GM19238 (cell line): ENCODE data around the gene BRD4.

Experiments
- DNase-seq: peaks from one replicate; pipeline ENCODE4 v3.0.0; 2011; ENCODE audit warnings: low spot score; ENCODE audit not compliant: insufficient read length

The BRD4 gene

DNA sequence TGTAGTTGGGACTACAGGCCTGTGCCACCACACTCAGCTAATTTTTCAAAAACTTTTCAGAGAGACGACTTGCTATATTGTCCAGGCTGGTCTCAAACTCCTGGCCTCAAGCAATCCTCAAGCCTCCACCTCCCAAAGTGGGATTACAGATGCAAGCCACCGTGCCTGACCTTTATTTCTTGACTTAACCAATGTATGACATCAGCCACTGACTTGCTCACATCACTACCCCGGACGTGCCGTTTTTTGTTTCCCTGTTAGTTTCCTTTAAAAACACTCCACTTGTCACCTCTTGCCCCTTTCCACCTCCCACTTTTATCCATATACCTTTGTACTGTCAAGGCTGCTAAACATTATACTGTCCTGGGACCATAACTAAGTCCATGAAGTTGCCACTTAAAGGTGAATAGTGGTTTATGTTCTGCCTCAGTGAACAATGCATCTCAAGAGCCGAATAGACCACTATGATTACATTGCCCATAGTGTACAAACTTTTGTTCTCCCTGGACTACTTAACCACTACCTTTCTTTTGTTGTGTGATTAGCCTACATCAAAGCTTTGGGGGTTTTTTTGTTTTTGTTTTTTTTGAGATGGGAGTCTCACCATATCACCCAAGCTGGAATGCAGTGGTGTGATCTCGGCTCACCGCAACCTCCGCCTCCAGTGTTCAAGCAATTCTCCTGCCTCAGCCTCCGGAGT lies 97.8 kb downstream of the BRD4 start:
- no peak for DNase-seq

DNA sequence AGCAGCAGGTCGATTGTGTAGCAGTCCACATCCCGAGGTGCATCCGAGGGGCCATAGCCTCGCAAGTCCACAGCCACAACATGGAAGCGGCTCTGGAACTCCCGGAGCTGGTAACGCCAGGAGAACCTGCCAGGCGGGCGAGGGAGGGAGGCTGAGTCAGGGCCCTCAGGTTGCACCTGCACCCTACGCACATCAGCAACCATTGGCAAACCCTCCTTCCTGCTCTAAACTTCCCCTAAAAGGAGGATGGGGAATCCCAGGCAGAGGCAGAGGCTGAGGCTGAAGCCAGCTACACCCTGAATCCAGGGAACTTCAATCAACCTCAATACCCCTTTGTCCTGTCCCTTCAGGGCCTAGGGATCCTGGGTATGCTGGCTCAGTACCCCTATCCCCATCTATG lies 101.1 kb downstream of the BRD4 start:
- no peak for DNase-seq

DNA sequence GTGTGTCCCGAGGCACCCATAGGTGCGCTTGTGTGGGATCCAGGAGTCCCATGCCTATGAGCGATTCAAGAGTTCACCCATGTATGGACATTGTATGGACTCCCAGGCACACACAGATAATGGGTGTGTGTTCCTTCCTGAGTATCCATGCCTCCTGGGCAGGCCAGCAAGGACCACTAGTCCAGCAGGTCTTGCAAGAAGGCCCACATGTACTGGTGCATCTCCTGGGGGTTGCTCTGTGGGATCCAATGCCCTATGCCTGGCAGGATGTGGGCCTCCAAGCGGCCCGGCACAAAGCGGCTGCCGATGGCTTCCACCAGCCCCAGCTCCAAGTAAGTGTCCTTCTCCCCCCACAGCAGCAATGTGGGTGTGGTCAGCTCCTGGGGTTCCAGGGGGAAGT lies 105.1 kb downstream of the BRD4 start:
- no peak for DNase-seq

DNA sequence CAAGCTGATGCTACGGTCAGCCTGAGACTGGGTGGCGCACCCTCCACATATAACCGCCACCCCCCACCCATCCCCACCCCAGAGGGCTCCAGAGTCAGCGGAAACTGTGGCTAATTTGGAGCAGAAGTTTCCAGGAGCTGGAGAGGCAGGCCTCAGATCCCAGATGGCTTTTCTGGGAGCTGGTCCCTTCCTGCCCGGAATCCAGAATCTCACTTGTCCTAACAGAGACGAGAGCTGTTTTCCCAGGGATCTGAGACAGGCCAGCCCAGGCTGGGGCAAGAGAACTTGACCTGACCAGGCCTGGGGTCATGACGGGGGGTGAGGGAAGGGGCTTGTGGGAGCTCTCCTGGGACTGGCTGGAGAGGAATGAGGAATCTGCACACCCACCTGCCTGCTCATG lies 106.6 kb downstream of the BRD4 start:
- no peak for DNase-seq

DNA sequence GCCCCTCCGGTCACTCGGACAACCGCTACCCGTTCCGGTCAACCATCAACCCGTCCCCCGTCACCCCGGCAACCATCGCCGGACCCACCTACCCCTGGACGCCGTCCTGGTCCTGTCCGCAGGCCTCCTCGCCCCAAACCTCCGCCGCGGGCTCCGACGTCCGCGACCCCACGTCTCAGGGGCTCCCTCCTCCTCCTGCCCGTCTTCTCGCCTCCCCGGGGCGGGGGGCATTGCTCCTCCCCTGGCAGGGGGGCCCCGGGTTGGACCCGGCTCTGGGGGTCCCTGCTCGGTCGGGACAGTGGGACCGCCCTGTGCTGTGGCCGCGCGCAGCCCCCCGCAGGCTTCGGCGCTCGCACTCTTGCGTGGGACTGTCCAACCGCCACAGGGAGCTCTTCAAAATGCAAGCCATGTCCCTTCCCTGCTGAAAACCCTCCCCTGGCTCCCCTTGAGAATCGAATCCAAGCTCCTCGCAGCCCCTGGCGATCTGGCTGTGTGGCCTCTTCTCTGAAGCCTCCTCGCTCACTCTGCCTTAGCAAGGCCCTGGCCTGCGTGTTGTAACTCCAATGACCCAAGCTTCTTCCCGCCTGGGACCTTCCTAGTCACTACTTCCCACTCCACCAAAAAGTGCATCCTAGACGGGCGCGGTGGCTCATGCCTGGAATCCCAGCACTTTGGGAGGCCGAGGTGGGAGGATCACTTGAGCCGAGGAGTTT lies 108.5 kb downstream of the BRD4 start:
- no peak for DNase-seq

DNA sequence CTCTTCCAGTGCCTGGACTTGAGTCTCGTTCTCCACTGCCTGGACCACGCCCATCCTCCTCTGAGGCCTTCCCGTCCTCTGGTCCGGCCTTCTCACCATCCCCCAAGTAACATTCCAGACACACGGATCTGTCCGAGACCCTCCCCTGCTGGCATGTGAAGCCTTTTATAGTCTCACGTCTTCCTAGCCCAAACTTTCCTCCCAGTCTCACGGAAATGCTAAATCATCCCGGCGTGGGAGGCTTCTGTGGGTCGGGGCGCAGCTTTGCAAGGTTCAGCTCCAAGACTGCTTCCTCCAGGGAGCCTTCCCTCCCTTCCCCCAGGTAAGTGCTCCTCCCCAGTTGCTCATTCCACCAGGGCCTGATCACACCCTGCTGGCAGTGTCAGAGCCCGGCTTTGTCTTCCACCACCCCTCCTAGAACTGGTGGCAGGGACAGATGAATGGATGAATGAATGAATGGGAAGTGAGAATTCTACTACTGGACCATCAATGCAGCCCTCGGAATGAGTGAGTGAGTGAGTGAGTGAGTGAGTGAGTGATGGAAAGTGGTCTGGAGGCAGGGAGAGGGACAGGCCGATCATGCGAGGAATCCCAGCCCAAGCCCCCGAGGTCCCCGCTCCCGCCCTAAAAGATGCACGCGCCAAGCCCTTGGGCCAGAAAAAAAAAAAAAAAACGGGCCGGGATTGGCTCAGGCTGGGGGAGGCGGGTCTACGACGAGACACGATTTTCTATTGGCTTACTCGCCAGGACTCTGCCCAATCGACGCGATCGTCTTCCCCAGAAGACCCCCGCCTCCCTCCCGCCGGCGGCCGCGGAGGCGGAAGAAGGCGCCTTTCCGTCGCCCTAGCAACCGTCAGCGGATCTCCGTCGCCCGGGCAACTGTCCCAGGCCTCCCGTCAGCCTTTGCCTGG lies 109.3 kb downstream of the BRD4 start:
- DNase-seq = peak; percentile 98

DNA sequence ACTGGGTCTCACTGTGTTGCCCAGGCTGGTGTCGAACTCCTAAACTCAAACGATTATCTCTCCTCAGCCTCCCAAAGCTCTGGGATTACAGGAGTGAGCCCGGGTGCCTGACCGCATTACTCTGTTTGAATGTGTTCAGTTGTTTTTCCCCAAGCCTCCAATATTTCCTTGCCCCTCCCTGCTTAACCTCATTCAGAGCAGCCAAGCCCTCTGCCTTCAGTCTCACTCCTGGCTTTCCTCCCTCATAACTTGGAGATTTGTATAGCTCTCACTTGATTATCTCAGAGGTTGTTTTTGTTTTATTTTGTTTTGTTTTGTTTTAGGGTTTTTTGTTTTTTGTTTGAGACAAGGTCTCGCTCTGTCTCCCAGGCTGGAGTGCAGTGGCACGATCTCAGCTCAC lies 111.5 kb downstream of the BRD4 start:
- no peak for DNase-seq

DNA sequence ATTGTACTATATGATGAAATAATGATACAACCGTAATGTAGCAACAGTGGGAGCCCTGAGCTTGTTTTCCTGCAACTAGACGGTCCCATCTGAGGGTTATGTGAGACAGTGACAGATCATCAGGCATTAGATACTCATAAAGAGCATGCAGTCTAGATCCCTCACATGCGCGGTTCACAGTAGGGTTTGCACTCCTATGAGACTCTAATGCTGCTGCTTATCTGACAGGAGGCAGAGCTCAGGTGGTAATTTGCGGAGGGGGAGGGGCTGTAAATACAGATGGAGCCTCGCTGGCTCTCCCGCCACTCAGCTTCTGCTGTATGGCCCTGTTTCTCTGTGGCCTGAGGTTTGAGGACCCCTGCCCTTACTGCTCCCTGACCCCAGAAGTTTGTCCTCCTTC lies 113.8 kb downstream of the BRD4 start:
- DNase-seq = no peak

DNA sequence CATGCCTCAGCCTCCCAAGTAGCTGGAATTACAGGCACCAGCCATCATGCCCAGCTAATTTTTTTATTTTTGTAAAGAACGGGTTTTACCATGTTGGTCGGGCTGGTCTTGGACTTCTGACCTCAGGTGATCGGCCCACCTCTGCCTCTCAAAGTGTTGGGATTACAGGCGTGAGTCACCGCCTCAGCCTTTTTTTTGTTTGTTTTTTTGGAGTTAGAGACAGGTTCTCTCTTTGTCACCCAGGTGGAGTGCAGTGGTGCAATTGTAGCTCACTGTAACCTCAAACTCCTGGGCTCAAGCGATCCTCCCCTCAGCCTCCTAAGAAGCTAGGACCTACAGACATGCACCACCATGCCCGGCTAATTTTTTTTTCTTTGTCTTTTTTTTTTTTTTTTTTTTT lies 116.0 kb downstream of the BRD4 start:
- DNase-seq = no peak

DNA sequence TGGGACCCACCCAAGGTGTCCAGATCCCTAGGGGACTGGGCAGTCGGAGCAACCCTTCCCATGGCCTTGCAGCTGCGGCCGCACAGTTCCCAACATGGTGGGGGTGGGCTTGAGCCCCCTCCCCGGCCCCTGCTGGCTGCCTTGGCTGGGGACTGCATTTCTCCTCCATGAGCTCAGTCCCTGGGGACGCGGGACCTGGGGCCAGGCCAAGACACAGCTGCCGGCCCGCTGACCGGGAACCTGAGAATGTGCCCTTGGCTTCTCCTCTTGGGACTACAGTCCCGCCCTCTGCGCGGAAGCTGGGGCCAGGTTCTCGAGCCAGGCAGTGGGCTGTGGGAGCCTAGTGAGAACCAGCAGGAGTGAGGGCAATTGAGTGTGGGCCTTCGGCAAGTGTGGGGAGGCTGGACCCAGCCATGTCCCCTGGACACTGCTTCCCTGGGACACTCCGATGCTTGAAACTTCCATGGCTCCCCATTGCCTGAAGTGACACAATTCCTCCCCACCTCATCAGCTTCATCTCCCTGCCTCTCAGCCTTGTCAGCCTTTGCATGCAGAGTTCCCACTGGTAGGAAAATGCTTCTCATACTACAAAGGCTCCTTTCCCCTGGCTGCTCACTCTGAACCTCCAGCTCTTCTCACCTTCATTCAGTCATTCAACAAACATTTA lies 118.5 kb downstream of the BRD4 start:
- DNase-seq = no peak

DNA sequence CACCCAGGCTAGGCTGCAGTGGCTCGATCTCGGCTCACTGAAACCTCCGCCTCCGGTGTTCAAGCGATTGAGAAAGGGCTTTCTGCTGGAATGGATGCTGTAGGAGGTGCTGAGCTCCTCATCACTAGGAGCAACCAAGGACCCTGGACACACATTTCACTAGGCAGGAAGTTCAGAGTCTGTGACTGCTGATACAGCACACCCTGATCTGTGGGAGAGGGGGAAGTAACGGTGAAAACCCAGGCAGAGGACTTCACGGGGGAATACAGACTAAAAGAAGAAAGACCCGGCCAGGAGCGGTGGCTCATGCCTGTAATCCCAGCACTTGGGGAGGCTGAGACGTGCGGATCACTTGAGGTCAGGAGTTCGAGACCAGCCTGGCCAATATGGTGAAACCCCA lies 119.6 kb downstream of the BRD4 start:
- no peak for DNase-seq

DNA sequence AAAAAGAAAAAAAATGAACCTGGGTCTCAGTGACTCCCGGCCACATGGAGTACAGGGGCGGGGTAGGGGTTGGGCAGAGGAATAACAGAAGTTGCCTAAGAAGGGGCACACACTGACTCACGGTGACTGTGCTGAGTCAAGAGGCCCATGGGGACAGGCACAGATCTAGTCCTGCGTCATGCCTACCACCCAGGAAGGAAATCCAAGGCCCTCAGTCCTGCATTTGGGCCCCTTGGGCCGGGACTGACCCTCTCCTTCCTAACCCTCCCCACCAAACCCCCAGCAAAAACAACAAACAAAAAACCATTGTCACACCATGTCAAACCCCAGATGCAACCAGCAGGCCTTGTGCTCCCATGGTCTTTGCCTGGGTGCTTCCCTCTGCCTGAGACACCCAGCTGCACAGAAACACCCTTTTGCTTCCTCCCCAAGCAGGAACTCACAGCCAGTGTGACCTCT lies 122.0 kb downstream of the BRD4 start:
- no peak for DNase-seq

DNA sequence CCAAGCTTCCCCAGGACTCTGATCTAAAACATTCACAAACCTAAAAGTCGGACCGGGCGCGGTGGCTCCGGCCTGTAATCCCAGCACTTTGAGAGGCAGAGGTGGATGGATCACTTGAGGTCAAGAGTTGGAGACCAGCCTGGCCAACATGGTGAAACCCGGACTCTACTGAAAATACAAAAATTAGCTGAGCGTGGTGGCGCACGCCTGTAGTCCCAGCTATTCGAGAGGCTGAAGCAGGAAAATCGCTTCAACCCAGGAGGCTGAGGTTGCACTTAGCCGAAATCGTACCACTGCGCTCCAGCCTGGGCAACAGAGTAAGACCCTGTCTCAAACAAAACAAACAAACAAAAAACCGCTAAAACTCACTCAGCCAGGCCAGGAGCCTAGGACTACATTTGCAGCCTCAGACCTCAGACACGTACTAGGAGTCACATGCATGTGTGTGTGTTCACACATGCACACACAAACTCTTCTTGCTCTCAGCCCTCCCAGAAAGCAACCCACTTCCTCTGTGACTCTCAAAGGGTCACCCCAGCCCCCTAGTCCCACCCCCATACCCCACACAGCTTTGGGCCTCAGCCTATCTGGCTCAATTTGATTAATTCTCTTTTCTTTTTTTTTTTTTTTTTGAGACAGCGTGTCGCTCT lies 130.8 kb downstream of the BRD4 start:
- DNase-seq = no peak

DNA sequence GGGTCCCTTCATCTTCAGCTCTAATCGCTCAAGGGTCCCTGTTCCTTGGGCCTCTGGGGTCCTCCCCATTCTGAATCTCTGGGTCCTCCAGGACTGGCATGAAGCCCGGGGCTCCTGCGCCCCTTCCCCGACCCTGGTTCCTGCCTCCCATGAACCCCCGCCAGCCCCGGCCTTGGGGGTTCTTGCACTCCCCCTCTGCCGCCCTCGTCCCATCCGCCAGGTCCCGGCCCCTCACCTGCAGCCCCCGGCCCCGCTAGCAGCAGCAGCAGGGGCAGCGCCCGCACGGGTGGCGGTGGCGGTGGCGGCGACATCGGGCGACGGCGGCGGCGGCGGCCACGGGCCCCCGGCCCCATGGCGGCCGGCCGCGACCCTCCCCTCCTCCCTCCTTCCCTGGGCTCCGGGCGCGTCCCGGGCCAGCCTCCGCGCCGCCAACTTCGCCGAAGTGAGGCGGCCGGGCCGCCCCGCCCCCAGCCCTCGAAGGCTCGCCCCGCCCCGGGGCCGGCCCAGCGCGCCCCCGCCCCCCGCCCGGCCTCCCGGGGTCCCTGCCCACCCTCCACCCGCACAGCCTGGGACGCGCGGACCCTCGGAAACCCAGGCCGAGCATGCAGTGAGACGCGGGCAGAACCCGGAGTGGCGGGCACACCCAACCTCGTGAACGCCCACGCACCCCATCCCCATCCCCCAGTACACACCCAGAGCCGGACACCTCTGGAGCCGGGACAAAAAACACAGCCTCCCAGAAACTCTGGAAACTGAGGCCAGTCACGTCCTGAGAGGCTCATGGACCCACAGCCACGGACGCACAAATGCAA lies 131.6 kb downstream of the BRD4 start, which contains the start of gene NOTCH3:
TSS of gene NOTCH3 (minus strand) at position 443 of the 812 bp plus-strand sequence. CDS start at position 353, 90 bp downstream.
- no peak for DNase-seq

DNA sequence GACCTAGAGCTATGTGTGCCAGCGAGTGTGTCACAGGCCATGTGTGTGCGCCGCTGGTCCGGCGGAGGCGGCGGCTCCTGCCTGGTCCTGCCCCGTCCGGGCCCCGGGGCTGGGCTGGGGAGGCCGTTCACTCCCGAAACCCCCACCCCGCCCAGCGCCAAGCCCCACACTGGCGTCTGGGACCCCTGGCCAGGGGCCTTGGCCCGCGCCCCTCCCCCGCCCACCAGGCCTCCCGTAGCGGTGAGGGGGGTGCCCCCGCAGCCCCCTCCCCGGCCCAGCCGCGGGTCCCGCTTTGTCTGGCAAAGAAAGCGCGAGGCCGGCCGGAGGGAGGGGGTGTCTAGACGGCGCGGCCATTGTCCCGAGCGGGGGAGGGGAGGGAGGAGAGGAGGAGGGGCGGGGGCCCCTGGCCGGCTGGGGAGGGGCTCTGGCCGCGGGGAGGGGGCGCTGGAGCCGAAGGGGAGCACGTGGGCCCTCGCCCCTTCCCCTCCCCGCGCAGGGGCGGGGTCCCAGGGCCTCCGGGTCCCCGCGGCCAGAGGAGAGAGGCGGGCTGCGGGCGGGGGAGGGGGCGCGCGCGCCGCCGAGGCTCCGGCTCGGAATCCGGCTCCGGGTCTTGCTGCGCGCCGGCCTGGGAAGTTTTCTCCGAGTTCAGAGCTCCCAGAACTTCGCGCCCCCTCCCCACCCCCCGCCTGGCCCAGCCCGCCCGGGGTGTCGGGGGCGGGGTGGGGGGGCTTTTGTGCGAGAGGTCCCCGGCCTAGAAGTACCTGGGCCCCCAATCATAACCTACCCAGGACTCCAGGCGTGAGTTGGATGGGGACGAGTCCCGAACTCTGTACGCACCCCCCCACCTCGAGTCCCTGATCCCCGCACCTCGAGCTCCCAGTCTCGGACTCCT lies 132.4 kb downstream of the BRD4 start:
- no peak for DNase-seq

DNA sequence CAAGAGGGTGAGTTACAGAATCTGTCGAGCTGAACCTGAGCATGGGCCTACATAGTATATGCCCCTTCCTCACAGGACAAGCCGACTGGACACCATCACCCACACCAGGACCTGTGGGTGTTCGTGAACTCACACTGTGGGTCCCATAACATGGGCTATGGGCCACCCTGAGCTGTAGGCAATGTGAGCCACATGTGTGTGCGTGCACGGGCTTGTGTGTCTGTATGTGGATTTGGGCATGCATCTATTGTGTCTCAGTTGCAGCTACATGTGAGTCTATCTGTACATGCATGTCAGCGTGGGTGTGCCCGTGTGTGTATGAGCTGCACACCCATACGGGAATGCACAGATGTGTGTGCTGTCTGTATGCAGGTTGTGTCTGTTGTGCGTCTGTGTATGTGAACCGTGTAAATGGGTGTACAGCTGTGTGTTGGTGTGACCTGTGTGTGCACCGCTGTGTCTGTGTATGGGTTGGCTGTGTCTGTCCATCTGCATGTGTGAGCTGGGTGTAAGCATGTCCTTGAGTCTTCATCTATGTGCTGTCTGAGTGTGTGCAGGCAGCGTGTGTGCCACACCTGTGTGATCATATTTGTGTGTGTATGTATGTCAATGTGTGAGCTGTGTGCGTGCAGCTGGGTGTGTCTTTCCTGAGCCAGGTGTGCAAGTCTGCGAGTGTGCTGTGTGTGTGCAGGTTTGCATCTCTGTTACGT lies 133.2 kb downstream of the BRD4 start:
- no peak for DNase-seq

DNA sequence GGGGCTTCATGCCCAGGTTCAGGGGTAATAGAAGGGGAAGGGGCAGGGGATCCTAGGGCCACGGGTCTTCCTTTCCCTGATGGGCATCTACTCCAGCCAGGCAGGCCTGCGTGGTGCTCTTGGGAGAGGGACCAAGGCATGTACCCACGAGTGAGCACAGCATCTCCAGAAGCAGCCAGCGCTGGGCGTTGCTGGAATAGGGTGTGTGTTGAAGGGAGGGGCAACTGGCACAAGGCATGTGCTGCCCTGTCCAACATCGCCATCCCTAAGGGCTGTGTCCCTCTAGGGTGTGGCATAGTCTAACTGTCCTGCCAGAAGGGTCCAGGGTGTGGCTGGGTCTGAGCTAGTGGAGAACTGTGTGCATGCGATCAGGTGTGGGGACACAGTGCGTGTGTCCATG lies 134.4 kb downstream of the BRD4 start:
- DNase-seq = no peak

DNA sequence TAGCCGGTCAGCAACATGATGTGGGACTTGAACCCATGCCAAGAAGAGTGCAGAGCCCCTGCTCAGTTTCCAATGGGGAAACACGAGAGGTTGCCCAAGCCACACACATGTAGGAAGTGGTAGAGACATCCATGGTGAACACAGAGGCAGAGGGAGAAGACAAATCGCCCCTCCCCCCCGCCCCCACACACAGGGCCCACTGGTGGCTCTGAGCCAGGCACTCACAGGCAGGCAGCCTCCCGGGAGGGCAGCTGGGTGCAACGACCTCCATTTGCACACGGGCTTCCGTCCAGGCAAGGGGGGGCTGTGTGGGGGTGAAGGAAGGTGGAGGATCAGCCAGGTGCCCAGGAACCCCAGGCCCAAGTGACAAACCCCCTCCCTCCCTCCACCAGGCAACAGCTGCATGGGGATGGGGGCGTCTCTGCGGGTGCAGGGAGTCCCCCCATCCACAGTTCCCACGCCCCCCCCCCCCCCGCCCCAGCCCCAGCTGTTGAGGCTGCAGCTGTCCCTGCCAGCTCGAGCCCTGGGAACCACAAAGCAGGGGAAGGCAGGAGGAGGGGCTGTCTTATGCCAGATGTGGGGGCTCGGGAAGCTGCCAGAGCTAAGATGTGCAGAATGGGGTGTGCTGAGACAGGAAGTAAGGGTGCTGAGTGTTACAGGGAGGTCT lies 134.9 kb downstream of the BRD4 start:
- DNase-seq = no peak
